Stimulated activated CD4-positive, alpha-beta T cell treated with anti-CD3 and anti-CD28 coated beads, Interleukin-2, amount 100 ng/mL, for 4 hours (primary cell): ENCODE data around the gene ARAP3.
A peak's percentile ranks its signal among the peaks of the same experiment; 100 is the strongest.

Experiments used
- DNase-seq: peaks from one replicate; pipeline ENCODE4 v3.0.0-alpha.2; 2020; ENCODE audit warnings: low read depth

Gene ARAP3

GRCh38 chr5:141672071-141672840 lies 9.8 kb downstream of the ARAP3 start:
- no peak for DNase-seq

DNA sequence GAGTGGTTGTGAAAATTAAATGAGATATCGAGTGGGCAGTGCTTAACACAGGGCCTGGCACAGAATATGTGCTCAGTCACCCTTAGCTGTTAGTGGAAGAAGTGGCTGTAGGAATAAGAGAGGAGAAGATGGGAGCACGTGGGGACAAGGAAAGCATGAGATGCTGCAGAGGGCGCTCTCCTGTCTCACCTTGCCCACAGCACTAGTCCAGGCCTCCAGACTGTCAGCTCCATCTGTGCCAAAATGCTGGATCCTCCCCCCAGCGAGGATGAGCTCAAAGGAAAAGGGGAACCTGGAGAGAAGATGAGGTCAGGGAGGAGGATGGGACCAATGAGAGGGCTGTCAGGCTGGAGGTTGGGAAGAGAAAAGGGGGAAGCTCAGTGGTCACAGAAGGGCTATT lies 12.5 kb downstream of the ARAP3 start:
- DNase-seq: no peak

DNA sequence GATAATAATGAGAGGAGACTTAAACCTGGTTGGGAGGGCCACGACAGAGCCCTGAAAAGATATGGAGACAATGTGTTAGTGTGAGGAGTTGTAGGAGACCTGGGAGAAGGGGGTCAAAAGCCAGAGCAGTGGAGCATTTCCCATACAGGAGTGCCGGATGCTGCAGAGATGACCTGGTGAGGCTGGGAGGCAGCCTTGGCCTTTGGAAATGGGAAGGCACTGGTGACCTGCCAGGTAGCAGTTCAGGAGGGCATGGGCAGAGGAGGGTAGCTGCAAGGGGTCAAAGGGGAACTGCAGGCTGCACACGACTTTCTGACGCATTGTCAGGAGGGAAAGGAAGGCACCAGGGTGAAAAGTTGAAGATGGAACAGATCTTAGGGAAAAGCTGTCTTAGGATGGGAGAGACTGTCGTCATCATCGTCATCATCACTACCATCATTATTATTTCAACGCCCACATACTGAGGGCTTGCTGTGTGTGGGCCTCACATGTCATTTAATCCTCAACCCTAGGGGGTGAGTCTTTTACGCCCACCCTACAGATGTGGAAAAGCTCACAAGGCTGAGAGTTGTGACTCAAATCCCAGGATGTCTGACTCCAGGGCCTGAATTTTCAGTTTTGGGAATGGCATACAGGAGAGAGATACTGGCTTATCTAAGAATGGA lies 13.3 kb downstream of the ARAP3 start:
- DNase-seq: no peak

DNA sequence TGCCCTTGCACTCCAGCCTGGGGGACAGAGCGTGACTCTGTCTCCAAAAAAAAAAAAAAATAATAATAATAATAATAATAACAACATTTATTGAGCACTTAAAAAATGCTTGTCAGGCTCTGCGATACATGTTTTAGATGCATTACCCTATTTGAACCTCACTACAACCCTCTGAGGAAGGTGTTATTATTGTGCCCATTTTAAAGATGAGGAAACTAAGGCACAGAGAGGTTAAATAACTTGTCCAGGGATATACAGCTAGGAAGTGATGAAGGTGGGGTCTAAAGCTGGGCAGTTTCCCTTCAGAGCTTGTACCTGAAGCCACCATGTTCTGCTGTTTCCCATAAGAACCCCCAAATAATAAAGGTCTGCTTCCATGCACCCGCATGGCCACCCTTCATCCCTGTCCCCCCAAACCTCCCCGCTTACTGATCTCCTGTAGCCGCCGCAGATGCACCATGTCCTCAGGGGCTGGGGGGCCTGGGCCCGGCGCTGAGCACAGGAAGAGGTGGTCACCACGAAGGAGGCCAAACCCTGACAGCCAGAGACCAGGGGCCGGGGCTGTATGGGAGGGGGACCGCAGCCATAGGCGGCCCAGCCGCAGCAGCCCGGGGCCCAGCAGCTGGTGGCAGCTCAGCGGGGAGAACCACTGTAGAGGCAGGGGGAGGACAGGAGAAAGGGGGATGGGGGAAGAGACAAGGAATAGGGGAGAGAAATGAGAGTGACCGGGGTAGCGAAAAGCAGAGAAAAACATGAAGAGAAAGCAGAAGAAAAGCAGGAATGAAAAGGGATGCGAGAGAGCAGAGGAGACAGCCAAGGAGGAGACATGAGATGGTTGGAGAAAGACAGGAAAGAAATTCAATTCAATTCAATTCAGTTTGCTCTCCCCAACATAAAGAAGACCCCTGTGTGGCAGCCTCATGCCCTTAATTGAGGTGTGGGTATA lies 15.8 kb downstream of the ARAP3 start:
- no peak for DNase-seq

- peak; percentile 54 for DNase-seq
Observed at GRCh38 chr5:141664733-141665461, 17.1 kb downstream of the ARAP3 start.

DNA sequence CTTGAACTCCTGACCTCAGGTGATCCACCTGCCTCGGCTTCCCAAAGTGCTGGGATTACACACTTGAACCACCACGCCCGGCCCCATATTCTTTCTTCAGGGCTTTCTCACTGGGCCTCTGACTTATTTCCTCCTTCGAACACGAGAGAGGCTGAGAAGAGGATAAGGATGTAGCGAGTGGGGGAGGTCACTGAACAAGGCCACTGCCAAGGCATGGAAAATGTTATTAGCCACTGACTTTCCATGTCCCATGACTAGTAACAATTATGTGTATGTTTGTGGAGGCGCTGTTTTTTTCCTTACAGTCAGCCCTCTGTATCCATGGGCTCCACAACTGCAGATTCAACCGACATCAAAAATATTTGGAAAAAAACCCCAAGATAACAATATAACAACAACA lies 18.5 kb downstream of the ARAP3 start:
- DNase-seq: no peak

DNA sequence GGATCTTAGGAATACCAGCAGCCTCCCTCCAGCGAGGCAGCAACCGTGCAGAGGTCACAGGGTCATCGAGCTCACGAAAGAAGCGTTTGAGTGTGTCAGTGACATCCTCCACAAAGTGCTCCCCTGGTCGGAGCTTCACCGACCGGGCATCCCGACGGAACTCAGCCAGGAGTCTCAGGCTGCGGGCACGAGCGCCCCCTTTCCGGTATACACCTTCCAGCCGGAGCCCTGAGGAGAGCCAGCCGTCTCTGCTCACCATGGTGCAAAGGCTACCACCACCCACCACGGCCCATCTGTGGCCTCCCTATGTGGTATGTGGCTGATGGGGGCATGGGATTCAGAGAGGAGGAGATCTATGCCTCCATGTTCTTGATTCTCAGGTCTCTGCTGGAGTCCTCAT lies 20.0 kb downstream of the ARAP3 start:
- DNase-seq: no peak

DNA sequence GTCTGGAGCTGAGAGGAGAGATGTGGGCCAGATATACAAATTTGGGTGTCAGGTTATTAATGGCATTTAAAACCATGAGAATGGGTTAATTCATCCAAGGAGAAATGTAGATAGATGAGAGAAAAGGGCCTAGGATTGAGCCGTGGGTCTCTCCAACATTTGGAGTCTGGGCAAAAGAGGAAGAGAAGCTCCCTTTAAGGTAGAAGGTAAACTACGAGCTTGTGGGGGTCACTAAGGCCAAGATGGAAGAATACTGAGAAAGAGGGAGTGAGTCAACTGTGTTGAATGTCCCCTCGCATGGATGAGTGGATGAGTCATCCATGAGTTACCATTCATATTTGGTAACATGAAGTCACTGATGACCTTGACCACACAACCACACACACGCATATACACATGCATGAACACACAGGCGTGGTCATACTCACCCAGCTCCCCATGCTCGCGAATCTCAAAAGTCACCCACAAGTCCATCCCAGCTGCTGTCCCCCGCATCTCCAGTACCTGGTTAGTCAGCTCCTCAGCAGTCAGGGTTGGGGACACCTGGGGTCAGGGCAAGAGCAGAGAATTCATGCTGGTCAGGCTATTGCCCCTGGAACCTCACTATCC lies 24.0 kb downstream of the ARAP3 start:
- no peak for DNase-seq

DNA sequence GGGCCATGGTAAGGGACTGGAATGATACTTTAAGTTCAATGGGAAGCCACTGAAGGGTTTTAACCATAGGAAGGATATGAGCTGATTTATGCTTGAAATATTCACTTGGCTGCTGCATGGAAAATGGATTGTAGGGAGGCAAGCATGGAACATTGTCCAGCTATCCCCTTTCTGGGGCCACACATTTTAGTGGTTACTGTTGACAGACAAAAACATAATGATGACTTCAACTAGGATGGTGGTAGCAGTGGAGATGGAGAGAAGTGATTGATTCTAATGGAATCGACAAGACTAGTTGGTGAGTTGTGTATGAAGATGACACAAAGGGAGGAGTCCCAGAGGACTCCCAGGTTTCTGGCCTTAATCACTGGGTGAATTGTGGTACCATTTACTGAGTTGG lies 24.6 kb downstream of the ARAP3 start:
- DNase-seq: no peak

DNA sequence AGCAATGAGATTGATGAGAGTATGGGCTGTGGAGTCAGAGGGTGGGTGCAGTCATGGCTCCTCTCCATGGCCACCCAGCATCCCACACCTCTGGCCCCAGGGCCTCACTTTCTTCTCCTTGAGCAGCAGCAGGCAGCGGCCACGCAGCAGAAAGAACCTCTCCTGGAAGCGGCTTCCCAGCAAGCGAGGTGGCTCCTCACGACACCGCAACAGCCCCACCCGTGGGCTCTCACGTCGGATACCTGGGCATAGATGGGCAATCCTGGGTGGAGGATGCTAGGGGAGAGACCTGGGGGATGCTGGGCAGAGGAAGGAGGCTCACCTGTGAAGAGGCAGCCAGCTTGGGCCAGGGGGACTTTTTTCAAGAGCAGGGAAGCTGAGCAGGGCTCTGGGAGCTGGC lies 25.6 kb downstream of the ARAP3 start:
- no peak for DNase-seq

- DNase-seq: no peak
Observed at GRCh38 chr5:141655020-141655419, 27.0 kb downstream of the ARAP3 start.

DNA sequence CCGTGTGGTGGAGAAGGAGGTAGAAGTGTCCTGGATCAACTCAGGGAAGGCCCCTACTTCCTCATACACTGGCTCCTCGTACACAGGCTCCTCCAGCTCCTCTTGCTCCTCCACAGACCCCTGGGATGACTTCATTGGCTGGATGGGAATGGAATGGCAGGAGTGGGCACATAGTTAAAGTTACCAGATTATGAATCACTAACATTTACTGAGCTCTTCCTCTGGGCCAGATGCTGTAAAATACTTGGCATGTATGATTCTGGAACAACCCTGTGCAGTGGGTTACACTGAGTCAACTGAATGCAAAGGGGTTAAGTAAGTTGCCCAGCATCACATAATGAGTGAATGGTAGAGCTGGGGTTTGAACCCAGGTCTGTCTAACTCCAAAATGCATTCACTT lies 27.7 kb downstream of the ARAP3 start:
- DNase-seq: no peak

GRCh38 chr5:141651728-141652105 lies 30.3 kb downstream of the ARAP3 start:
- DNase-seq: no peak

GRCh38 chr5:141650851-141651727 lies 30.9 kb downstream of the ARAP3 start, which contains the start of gene FCHSD1:
Gene FCHSD1 (minus strand): TSS chr5:141651418. CDS start chr5:141651368, 50 bp downstream.
- peak; percentile 64 for DNase-seq

DNA sequence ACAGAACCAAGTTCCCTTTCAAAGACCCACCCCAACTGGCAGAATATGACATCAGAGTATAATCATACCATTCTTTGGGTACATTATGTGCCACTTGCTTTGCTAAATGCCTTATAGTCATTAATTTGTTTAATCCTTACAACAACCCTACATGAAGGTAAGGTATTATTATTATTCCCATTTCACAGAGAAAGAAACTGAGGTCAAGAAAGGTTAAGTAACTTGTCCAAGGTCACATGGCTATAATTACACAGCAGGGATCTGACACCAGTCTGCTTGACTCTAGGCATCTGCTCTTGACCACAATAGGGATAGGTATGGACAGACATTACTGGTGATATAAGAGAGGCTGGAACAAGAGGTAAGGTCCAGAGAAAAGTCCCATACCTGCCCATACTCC lies 32.1 kb downstream of the ARAP3 start:
- no peak for DNase-seq

DNA sequence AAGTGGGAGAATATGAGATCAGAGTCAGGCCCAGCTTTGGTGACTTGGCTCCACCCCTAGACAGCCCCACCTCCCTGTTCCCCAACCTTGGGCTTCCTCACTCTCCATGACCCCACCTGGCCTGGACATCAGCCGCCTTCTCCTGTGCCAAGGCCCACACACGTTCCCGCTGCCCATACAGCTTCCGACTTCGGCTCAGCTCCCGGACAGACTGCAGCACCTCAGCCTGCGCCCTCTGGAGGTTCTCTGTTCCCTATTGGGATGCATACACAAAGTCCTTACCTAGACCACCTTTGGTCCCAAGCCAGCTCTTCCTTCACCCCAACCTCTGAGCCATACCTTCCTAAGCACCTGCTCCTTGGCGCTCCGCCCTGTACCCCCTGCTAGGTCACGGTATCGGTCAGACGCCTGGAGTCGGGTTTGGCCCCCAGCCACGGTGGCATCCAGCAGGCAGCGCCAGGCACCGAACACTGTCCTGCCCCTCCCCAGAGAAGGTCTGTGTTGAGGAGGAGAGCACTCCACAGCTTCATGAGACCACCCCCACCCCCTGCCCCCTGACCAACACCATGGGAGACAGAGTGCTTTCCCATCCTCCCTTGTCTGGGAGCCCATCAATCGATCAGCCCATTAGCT lies 32.9 kb downstream of the ARAP3 start:
- no peak for DNase-seq

GRCh38 chr5:141647851-141648250 lies 34.2 kb downstream of the ARAP3 start:
- DNase-seq: no peak

DNA sequence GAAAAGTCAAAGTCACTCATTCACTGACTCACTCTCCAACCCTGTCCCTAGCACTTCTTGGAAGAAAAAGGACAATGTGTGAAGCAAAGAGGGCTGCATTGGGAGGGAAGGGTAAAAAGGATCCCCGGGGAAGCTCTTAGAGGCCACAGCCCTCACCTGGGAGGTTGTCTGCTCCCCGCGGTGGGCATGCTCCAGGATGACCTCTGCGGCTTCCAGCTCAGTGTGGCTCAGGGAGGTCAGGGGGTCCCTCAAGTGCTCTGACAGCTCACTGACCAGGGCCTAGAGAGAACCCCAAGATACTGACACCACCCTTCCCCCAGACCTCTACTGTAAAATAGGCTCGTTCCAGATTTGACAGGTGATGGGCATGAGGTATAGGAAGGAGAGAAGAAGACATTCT lies 34.8 kb downstream of the ARAP3 start:
- no peak for DNase-seq

GRCh38 chr5:141646026-141646425 lies 36.0 kb downstream of the ARAP3 start:
- DNase-seq: no peak
